Nasal cavity respiratory epithelium epithelial cell of viscerocranial mucosa (primary cell): Measurements from ENCODE around the gene STARD7. TPM values are rescaled to one million over a fixed set of nuclear protein-coding genes. Genes with fewer than 3 reads are reported as not detected.

Experiments used
- total RNA-seq: library from RNA; depleted of rRNA; stranded (reverse); fragments of >200 nt; gene quantifications from 2 replicates; pipeline ENCODE4 v1.2.3, GENCODE V29; 2014

STARD7 gene
- 125 and 139 TPM in 2 replicates for total RNA-seq

GRCh38 chr2:96208143-96209010 lies at the start of gene STARD7:
Gene STARD7, minus strand, starts transcription at chr2:96208827. Its CDS starts 393 bp downstream, at chr2:96208434.

GRCh38 chr2:96145036-96145847 lies 63.4 kb downstream of the STARD7 start, which contains the start of gene DUSP2:
Gene DUSP2, minus strand, starts transcription at chr2:96145440. Its CDS starts 86 bp downstream, at chr2:96145354.

GRCh38 chr2:96138179-96139145 lies 70.2 kb downstream of the STARD7 start, which contains the start of gene ASTL:
Gene ASTL, minus strand, starts transcription at chr2:96138502. Its CDS starts 66 bp downstream, at chr2:96138436.

Other genes starting within 250 kb of the STARD7 start
- gene ANKRD36C, start 217.0 kb downstream of the STARD7 start, total RNA-seq: 5.1 and 16.2 TPM in 2 replicates
- under 0.01 and 0.07 TPM in 2 replicates for gene GPAT2, start 173.9 kb downstream of the STARD7 start, total RNA-seq
- gene ADRA2B, start 92.3 kb downstream of the STARD7 start, total RNA-seq: under 0.01 and 0.07 TPM in 2 replicates
- 0.07 TPM in 1 of 2 replicates, not detected in the other for gene ASTL, start 70.3 kb downstream of the STARD7 start, total RNA-seq
- gene DUSP2, start 63.4 kb downstream of the STARD7 start, total RNA-seq: 6.2 and 13.0 TPM in 2 replicates
- 19.8 and 31.5 TPM in 2 replicates for gene TMEM127, start 57.2 kb upstream of the STARD7 start, total RNA-seq
- gene CIAO1, start 57.4 kb upstream of the STARD7 start, total RNA-seq: 84.8 and 85.8 TPM in 2 replicates
- gene SNRNP200, start 96.7 kb upstream of the STARD7 start, total RNA-seq: 42.4 and 93.0 TPM in 2 replicates
- gene ITPRIPL1, start 116.5 kb upstream of the STARD7 start, total RNA-seq: 1.4 and 2.3 TPM in 2 replicates
- gene NCAPH, start 126.9 kb upstream of the STARD7 start, total RNA-seq: 0.34 and 0.36 TPM in 2 replicates